Fibroblast of pulmonary artery (primary cell): ENCODE results near the gene BARHL2.

Source experiments
- DNase-seq: peaks from one replicate; pipeline ENCODE4 v3.0.0-alpha.2; 2010; ENCODE audit warnings: low read depth
- H3K4me3 ChIP-seq: replicated peaks from 2 replicates; pipeline ENCODE4 v1.5.1; 2011; ENCODE audit warnings: low read depth, mild to moderate bottlenecking, control low read depth, low read length, moderate library complexity
- TF ChIP-seq, protein P1 (sequence below): IDR thresholded peaks from 2 replicates; pipeline ENCODE4 v1.5.1; 2011; ENCODE audit warnings: mild to moderate bottlenecking, control low read depth, low read length, inconsistent platforms; ENCODE audit errors: missing control alignments

Gene BARHL2

DNA sequence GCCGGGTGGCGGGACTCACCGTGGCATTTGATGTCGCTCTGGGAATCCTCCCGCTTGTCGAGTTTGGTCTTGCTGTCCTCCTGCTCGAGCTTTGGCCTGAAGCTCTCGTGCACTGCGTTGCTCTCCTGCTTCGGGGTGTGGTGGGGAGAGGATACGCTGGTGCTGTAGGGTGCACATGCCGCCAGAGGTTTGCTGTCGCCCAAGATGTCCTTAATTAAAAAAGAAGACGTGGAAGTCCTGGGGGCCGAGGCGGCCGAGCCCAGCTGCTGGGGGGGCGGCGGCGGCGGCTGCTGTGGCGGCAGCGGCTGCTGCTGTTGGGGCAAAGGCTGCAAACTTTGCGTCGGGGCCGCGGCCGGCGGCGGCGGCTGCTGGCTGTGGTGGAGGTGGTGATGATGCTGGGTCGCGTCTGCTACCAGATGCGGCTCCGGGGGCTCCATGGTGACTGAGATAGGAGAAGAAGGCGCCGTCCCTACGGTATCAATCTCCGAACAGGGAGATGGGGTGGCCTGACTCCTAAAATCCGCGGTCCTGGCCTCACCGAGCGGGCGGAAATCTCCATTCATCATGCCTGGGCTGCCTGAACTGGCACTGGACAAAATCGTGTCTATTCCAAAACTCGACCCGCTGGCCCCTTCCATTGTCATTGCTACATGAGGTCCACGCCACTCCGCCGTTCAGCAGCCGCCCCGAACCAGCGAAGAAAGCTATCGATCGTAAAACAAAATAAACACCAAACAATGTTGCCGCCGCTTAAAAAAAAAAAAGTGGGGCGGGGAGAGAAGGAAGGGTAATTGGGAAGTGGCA is at the start of gene BARHL2:
BARHL2 (minus strand) TSS at position 751 of the 804 bp plus-strand sequence; CDS start at position 644, 107 bp downstream.
- TF ChIP-seq, protein P1, sequence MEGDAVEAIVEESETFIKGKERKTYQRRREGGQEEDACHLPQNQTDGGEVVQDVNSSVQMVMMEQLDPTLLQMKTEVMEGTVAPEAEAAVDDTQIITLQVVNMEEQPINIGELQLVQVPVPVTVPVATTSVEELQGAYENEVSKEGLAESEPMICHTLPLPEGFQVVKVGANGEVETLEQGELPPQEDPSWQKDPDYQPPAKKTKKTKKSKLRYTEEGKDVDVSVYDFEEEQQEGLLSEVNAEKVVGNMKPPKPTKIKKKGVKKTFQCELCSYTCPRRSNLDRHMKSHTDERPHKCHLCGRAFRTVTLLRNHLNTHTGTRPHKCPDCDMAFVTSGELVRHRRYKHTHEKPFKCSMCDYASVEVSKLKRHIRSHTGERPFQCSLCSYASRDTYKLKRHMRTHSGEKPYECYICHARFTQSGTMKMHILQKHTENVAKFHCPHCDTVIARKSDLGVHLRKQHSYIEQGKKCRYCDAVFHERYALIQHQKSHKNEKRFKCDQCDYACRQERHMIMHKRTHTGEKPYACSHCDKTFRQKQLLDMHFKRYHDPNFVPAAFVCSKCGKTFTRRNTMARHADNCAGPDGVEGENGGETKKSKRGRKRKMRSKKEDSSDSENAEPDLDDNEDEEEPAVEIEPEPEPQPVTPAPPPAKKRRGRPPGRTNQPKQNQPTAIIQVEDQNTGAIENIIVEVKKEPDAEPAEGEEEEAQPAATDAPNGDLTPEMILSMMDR, result no peak
- peak within 1 kb of the TSS; percentile 38 for H3K4me3 ChIP-seq
- DNase-seq, result no peak

DNA sequence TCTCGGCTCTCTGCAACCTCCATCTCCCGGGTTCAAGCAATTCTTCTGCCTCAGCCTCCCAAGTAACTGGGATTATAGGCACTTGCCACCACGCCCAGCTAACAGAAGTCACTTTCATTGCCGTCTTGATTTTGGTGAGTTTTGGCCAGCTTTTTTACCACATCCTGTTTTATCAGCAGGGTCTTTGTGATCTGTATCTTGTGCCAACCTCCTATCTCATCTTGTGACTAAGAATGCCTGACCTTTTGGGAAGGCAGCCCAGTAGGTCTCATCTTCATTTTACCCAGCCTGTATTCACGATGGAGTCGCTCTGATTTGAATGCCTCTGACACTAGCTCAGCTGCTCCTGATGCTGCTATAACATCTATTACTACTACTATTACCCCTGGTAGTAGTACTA is 46.8 kb upstream of the BARHL2 start:
- no peak overlapping the region for H3K4me3 ChIP-seq
- DNase-seq, result no peak
- TF ChIP-seq, protein P1, result no peak

DNA sequence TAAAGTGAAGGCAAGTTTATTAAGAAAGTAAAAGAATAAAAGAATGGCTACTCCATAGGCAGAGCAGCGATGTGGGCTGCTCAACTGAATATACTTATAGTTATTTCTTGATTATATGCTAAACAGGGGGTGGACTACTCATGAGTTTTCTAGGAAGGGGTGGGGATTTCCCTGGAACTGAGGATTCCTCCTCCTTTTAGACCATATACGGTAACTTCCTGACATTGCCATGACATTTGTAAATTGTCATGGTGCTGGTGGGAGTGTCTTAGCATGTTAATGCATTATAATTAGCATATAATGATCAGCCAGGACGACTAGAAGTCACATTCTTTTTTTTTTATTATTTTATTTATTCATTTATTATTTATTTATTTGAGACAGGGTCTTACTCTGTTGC is 46.4 kb upstream of the BARHL2 start:
- no peak for DNase-seq
- no peak overlapping the region for H3K4me3 ChIP-seq
- TF ChIP-seq, protein P1, result no peak

DNA sequence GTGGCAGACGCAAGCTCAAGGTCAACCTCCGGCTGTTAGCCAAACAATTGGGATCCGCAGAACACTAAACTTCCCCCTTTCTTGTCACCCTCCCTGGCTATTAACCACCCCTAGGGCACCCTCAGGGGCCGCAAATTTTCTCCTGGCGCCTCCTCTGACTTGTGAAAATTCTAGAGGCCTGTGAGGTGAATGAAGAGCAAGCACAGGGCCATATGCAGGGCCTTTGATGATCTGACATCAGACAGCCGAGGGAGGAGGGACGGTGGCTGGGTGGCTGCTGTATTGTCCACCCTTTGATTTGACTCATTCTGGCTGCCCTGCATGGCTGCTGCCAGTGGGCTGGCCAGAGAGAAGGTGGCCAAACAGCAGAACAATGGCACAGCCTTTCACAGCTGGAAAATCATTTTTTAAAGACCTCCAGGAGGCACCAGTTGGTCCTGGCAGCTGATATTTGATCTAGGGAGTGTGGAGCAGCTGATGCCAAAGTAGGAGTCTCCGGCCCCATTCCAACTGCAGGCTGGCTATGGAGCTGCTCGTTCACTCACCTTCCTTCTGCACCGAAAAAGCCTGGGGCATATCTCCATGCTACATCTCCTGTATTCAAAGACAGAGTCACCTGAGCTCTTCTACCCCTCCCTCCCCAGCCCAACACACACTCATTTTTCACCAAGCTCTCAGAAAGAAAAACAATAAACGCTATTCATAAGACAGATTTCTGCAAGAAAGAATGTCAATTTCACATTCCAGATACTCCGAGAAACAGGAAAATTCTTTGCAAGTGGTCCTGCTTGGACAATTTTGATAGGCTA is 44.9 kb upstream of the BARHL2 start:
- no peak overlapping the region for H3K4me3 ChIP-seq
- DNase-seq, result no peak
- TF ChIP-seq, protein P1, result no peak

DNA sequence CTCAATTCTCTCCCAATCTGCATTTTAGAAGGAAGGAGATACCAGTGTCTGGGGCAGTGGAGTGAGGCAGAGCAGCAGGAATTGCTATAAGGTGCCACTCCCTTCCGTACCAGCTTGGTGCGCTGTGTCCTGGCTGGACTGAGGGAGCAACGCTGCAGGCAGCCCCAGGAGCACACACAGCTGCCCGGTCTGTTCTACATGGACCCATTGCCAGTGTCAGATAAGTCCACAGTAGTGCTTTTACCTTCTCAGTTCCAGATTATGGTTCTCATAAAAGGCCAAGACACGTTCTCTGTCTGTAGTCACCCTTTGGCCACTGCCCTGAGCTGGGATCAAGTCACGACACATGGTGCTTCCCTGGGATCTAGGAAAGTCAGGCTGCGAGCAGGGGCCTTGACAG is 44.1 kb upstream of the BARHL2 start:
- no peak for DNase-seq
- TF ChIP-seq, protein P1, result no peak

DNA sequence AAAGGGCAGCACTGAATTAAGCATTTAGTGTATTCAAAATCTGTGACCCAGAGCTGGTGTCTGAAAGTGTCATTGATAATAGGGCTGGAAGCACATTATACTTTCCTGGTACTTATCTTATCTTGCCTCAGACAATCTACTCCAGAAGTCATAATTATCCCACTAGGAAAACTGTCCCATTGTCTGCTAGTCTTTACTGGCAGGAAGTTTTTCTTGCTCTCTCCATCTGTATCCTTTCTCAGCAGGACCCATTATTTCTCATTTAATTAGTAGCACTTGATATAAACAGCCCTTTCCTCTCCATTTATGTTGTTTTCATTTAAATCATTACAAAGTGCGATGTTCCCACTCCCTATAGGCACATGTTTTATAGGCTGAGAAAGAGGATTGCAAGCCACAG is 36.5 kb upstream of the BARHL2 start:
- H3K4me3 ChIP-seq, result no peak overlapping the region
- TF ChIP-seq, protein P1, result no peak
- DNase-seq, result no peak

More for the DNA sequence above, 44.1 kb upstream of the BARHL2 start:
- H3K4me3 ChIP-seq, result no peak overlapping the region
